Uterus (tissue), 2 donors: Measurements from ENCODE around the gene TFEB.

Experiments used
- POLR2A ChIP-seq, 2 donors: fragments of 450-650 bp; IDR thresholded peaks; one replicate each; pipeline ENCODE4 v1.6.1; 2016; ENCODE audit warnings: antibody characterized with exemption in 2 of 2, mild to moderate bottlenecking in 1 of 2, moderate library complexity in 1 of 2
- TF ChIP-seq, protein P1 (sequence below), 4 experiments: fragments of 200-600 bp in 2 of 4; fragments of 450-650 bp in 2 of 4; sonication (generic) in 2 of 4; IDR thresholded peaks; one replicate each; pipeline ENCODE4 v1.5.1; 2016 to 2019; ENCODE audit warnings: antibody characterized with exemption in 4 of 4, mild to moderate bottlenecking in 2 of 4, moderate library complexity in 1 of 4

DNA sequence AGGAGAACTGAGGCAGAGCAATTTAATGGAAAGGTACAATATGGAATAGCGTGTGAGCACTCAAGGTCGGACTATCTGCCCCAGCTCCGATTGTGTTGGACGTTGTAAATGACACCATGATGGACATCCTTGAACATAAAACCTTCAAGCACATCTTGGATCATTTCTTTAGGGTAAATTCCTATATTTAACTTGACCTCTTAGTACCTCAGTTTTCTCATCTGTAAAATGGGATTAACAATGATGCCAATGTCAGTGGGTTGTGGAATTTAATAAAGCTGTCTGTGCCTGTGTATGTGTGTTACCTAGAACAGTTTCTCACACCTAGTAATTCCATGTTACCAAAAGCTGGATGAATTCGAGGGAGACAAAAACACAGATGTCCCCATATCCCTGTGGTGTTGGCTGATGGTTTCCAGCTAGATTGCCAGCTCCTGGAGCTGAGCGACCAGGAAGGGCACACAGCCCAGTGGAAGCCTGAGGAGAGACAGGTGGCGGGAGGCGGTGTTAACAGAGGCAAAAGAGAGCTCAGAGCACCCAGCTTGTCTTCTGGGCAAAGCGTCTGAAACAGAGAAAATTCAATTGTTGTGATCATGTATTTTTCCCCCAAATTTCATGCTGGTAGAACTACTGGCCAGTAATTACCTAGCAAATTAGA is 64.6 kb downstream of the TFEB start:
- TF ChIP-seq, protein P1, sequence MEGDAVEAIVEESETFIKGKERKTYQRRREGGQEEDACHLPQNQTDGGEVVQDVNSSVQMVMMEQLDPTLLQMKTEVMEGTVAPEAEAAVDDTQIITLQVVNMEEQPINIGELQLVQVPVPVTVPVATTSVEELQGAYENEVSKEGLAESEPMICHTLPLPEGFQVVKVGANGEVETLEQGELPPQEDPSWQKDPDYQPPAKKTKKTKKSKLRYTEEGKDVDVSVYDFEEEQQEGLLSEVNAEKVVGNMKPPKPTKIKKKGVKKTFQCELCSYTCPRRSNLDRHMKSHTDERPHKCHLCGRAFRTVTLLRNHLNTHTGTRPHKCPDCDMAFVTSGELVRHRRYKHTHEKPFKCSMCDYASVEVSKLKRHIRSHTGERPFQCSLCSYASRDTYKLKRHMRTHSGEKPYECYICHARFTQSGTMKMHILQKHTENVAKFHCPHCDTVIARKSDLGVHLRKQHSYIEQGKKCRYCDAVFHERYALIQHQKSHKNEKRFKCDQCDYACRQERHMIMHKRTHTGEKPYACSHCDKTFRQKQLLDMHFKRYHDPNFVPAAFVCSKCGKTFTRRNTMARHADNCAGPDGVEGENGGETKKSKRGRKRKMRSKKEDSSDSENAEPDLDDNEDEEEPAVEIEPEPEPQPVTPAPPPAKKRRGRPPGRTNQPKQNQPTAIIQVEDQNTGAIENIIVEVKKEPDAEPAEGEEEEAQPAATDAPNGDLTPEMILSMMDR (IDR thresholded peaks at IDR 0.05) = no peak
- no peak for TF ChIP-seq POLR2A (IDR thresholded peaks at IDR 0.05)
